Measurements from ENCODE around the gene TSPAN31.

DNA sequence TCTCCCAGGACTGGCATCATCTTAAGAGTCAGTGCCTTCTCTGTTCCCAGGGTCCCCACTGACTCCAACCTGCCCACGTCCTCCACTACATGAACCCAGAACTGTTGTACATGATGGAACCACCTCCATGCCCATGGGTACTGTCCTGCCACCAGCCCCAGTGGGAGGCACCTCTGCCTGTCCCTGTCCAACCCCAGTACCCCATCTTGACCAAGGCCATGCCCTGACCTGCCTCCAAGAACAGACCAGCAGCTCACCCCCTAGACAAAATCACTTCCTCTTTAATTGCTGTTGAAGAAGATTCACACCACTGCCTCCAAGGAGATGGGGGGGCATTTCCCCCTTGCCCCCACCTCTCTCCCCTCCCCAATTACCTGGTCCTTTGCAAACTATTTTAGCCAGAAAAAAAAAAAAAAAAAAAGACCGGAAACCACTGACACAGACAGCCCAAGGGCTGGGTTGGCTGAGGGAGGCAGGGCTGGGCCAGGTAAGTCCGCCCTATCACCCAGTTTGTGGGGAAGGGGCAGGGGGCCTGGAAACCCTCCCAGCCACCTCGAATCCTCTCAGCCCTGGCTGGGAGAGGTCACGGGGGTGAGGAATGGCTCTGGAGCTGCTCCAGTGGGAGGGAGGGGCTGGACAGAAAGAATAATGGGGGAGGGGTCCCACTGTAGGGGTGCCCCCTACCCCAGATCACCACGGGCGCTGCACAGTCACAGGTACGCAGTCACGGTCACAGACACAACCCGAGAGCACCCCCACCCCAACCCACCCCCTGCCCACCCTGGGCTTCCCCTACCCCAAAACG is 19.7 kb upstream of the TSPAN31 start:
- no peak for TF ChIP-seq EZH2 (IDR thresholded peaks at IDR 0.05; ENCODE audit: insufficient read depth, poor library complexity, severe bottlenecking)
- TF ChIP-seq EZH2phosphoT487 (IDR thresholded peaks at IDR 0.05; ENCODE audit: insufficient read depth, low read depth): no peak

Data from GM23248 (cell line).